HG03103 (cell line): ENCODE data around the gene ITGA7.

Source experiments
- ATAC-seq: cut with Tn5 transposase; IDR thresholded peaks from one replicate; pipeline ENCODE4 v1.9.1; 2021; ENCODE audit warnings: low read depth; ENCODE audit not compliant: unreplicated experiment

ITGA7 gene

DNA sequence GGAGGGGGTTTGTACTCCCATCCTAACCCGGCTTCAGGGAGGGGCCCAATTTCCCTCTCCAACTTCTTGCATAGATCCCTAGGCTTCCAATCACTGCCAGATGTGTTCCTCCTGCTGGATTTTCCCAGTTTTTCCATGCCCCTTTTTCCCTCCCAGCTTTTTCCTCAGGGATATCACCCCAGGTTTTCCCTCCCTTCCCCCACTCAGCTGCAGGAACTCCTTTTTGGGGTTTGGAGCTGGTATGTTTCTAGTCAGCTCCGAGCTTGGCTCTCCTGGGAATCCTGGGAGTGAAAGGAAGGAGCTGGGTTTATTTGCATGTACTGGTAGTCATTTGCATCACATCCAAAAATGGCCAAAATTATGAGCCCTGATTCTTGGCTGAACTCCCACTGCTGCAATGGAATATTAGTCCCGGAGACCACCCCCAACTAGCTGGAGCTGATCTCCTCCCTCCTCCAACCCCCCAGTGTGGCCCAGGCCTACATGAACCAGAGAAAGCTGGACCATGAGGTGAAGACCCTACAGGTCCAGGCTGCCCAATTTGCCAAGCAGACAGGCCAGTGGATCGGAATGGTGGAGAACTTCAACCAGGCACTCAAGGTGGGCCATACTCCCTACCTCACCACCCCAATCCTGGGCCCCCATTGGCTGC lies 11.0 kb upstream of the ITGA7 start:
- no peak for ATAC-seq

DNA sequence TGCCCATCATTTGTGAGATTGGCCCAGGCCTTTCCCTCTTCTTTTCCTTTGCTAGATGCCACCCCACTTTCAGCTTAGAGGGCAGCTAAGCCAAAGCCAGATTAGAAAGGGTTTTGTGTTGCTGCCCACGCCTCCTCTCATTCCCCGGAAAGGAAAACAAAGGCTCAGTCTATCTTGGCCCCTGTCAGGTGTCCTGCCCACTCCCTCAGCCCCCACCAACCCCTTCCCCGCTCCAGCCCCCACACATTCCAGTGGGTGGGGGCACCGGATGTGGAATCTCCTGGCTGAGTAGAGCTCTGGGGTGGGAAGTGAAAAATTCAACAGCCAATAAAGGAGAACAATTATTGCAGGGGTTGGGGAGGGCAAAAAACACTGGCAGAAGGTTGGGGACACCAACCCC lies 10.3 kb upstream of the ITGA7 start:
- ATAC-seq: no peak

DNA sequence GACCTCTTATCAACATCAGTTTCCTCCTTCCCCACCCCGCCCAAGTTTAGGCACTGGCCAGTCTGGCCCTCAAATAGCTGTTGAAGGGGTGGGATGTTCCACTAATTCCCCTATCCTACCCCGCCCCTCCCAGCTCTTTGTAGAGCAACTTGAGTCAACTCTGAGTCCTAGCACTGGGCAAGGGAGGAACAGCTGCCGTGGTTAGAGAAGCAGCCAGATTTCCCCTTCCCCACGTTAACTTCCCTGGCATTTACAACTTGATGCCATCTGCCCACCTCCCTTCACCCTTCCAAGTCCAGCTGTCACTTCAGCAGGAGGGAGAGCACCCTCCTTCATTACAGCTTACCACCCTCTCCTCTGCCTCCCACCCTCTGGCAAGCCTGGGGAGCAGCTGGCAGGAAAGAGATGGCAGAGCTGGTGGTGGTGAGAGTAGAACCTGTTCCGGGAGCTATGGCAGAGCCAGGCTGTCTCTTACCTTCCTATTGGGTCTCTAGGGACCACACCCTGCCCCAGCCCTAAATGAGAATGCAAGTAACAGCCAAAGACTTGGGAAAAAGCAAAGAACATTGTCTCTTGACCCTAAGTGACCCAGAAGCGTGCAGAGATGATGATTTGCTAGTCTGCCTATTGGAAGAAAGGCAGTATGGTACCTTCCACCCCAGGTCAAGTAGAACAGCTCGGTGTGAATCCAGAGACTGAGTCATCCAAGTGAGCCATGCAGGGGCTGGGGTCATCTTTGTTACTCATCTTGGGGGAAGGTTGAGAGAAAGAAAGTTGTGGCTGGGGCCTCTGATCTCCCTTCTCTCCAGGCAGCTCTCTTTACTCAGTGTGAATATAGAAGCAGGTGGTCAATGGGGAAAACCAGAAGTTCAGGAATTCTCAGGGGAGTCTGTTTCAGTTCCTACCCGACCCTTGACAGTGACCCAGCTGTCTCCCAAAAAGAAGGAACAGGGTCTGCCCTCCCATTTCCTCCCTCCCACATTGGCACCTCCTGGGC lies 9.6 kb upstream of the ITGA7 start:
- no peak for ATAC-seq

DNA sequence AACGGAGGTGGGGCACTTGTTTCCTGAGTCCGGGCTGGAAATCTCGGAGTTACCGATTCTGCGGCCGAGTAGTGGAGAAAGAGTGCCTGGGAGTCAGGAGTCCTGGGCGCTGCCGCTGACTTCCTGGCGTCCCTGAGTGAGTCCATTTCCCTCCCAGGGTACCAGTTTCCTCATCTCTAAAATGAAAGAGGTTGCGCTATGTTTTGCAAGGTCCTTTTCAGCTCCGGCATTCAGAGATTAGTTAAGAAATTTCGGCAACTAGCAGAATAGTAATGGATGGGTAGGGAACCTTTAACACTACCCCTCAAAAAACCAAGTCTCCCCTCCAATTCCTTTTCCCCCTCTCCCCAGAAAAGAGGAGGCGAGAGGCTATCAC lies 8.9 kb upstream of the ITGA7 start:
- ATAC-seq: no peak

DNA sequence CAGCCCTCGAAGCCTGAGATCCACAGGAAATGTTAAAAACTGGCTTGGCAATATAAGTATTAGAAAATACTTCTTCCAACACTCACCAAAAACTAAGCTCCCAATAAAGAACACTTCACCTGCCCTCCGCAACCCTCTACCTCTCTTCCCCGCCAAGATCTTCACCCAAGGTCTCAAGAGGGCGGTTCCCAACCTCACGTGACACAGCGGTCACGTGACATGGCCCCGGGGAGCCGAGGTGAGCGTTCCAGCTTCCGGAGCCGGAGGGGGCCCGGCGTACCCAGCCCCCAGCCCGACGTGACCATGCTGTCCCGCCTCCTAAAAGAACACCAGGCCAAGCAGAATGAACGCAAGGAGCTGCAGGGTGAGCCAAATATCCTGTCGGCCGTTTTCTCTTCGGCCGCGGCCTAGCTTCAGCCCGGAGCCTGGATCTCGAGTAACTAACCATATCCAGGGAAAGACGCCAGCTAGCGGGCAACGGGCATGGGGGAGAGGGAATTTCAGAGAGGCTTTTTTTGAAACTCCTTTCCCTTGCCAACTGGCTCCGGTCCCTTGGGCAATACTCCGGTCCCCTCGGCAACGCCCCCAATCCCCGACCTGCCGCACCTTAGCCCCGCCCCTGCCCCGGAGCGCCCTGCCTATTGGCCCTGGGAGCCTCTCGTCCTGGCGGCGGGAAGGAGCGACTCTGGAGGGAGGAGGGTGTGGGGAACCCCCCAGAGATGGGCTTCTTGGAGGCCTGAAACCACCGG lies 8.3 kb upstream of the ITGA7 start, which contains the start of gene BLOC1S1:
TSS of gene BLOC1S1 (plus strand) at position 214 of the 749 bp plus-strand sequence. CDS start at position 220, 6 bp downstream.
- ATAC-seq: peak; percentile 92

DNA sequence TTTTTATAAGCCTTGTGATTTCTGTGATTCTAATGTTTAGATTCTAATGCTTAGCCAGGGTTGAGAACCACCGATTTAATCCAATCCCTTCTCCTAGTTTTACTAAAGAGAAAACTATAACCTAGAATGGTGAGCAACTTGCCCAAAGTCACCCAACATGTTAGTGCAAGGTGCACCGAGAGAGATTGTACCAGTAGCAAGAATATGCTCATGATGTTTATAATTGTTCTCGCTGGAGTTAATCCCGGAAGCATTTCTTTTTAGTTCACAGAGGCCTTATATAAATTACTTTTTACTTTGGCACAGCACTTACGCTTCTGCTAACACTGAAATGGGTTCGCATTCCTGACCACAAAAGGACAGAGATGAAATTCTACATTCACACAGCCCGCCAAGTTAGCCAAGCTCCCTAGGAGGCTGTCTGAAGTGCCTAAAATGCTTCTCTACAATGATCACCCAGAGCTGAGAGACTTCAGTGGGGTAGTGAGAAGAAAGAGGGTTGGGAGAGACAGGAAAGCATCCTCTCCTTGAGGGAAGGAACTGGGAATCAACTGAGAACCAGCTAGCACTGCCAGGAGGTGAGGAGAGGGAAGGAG lies 7.6 kb upstream of the ITGA7 start:
- no peak for ATAC-seq

DNA sequence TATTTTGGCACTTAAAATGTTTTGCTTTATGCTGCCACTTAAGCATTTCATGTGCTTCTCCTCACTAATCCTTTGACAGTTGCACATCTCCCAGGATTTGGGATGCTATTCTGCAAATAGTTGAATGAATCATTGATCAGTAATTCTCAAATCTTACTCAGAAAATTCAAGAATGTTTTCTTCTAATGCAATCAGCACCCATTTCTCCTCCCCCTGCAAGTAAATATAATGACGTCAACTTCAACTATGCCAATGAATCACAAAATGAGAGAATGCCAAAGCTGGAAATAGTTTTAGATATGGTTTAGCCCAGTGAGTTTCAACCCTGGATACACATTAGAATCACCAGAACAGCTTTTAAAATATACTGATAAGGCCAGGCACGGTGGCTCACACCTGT lies 6.0 kb upstream of the ITGA7 start:
- no peak for ATAC-seq

DNA sequence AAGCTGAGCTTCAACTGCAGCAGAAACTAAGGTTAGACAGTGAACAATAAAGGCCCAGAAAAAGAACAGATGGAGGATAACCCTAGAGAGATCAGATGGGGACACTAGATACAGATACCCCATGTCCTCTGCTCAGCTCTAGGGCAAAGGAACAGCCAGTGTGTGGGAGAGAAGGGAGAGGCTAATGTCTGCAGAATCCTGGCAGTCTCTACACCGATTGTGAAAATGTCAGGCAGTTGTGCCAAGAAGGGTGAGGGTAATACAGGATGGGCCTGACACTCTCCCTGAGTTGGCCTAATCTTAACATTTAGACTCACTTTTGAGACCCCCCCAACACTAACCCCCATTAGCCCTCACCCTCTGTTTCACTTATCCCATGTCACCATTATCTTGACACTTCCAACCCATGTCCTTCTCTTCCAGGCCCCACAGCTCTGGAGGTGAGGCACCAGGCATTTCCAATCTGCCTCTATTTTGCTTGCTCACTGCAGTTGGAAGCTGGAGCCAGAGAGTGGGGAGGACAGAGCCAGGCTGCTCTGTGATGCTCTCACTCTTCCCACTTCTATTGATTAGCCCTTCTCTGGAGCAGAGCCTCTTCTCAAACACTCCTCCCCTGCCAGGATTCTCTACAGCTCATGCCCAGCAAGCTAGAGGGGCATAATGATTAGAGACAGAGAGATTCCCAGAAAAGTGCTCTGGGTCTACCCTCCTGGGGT lies 5.2 kb upstream of the ITGA7 start:
- no peak for ATAC-seq

DNA sequence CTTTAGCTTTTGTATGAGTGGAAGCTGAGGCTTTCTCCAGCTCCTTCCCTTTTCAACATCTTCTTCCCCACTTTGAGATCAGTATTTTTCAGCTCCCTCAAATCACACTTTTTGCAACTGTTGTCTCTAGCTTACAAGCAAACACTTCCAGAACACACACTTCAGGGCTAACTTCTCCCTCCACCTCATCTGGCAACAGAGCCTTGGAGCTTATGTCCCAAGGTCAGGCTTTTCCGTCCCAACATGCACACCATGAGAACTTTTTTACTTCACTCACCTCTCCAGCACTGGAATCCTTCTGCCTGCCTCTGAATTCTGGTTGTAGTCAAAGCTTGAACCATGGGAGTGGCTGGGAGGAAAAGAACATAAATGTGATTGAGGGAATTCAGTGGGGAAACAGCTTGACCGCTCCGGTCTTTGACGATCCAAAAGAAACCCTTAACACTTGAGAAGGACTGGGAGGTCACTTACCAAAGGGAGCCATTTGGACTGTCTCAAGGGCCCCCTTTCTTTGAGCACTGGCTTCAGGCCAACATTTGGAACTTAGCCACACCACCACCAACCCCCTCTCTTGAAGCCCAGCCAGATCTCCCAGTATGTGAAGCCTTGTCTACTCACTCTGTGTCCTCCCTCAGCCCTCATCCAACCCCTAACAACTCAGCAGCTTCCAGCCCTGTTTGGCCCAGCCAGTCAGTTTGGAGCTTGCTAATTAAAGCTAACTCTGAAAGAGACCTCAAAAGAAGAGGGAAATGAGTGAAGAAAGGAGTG lies 4.3 kb upstream of the ITGA7 start:
- ATAC-seq: no peak

DNA sequence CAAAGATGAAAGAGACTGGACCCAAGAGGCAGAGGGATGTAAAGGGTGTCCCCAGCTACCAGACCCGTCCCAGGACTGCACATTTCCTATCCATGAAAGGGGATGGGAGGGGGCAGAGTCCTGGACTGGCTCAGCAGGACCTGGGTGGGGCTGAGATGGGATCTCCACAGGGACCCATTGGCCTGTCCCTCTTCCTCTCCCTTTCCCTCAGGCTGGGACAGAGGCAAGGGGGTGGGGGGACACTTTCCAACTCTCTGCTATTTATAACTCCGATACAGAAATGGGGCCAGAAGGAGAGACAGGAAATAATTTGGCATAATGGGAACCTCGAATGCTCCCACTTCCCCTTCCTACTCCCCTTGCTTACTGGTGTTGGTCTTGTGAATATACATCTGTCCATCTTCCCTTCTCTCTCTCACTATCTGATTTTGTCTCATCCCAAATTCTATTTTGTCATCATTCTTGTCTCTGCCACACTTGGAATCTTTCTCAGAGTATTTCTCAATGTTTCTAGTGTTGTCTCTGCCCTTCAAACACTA lies 1.1 kb upstream of the ITGA7 start:
- ATAC-seq: no peak

DNA sequence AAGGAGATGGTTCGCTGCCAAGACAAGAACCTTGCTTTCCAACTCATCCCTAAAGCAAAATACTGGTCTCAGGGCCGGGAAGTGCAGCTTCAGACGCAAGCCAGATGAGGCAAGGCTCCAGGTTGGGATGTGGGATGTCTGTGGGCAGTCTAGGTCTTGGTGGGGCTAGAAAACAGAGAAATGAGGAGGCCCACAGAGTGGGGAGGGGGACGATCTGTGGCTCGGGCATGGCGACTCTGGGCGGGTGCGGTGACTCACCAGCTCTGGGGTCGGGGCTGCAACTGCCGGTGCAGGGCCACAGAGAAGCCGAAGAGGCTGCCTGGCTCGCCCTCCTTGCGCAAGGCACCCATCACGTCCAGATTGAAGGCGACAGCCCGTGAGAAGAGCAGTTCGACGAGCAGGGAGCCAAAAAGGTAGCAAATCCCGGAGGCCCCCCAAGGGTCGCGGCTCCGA lies 459 bp downstream of the ITGA7 start:
- no peak for ATAC-seq

DNA sequence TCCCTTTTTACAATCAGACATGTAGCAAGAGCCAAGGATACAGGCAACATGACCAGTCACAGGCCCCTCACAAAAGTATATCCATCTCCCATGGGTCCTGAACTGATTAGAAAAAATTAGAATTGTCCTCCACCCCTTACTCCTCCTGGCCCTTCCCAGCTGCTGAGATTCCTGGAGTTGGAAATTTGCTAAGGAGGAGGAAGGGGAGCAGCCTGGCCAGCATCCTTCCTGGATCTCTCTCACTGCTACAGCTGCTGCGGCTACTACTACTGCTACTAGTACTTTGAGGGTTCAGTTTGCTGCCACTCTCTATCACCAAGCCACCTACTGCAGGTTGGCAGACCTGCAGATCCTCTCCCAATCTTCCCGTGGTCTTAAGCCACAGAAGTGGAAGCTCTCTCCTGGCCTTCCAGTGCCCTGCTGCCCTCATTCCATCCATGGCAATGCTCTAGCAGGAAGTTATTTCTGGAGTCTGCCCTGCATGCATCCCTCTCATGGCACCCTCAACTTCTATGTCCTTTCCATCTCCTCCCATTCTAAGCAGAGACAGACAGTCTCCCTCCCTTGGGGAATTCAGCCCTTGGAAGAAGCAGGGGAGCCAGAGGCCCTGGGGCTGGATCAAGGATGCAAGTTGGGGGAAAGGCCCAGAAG lies 1.0 kb downstream of the ITGA7 start:
- ATAC-seq: no peak

DNA sequence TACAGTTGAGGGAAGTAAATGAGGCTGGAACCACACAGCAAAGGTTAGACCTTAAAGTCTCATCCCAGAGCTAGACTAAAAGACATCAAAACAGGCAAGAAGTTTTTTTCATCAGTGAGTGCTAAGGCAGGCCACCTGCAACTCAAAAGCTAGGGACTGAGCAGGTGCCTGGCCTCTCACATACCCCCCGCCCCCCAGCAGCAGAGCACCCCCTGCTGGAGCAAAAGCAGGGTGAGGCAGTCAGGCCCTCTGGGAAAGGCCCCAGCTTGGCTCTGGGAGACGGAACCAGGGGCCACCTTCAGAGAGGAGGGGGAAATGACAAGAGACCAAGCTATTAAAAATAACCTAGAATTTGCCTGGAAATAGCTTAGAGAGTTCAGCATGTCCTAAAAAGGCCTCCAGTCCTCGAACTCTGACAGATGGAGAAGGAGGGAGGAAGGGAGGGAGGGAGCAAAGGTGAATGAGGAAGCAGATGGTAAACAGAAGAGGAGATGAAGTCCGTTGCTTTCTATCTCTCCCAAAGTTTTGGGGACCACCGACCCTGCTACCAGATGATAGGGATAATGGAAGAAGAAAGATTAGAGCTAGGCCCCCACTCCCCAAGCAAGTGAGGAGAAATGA lies 1.8 kb downstream of the ITGA7 start:
- ATAC-seq: no peak

DNA sequence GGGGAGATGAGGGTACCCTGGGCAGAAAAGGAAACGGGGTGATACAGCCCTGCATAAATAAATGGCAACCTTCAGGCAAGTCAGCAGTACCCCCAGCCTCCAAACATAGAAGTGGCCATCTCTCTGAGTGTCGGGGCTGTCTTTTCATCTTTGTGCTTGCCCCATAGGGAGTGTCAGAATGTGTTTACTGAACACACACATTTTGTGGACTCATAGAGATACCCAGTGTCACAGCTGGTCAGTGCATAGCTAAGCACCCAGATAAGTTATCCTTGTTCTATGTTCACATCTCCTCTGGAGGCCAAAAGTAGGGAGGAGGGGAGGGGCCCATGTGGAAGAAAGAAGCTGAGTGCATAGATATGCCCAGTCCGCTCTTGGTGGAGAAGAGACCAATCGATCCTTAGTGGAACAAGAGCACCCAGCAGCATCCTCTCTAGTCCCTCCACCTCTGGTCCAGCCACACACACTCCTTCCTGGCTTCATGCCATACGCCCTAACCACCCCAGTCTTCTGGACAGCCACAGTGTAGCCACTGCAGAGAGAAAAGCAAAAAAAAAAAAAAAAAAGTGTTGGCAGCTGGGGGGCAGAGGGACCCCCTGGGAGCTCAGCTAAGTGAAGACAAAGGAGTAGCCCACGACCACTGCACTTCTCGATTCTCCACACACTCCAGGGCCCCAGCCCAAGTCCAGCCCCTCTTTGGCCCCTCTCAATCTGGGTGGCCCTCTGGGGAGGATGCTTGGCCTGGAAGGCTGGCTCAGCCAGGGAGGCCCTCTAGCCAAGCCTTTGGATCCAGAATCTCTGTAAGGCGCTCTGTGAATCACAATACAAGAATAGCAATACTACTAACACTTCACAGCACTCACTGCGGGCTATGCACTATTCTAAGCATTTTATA lies 2.6 kb downstream of the ITGA7 start:
- no peak for ATAC-seq

DNA sequence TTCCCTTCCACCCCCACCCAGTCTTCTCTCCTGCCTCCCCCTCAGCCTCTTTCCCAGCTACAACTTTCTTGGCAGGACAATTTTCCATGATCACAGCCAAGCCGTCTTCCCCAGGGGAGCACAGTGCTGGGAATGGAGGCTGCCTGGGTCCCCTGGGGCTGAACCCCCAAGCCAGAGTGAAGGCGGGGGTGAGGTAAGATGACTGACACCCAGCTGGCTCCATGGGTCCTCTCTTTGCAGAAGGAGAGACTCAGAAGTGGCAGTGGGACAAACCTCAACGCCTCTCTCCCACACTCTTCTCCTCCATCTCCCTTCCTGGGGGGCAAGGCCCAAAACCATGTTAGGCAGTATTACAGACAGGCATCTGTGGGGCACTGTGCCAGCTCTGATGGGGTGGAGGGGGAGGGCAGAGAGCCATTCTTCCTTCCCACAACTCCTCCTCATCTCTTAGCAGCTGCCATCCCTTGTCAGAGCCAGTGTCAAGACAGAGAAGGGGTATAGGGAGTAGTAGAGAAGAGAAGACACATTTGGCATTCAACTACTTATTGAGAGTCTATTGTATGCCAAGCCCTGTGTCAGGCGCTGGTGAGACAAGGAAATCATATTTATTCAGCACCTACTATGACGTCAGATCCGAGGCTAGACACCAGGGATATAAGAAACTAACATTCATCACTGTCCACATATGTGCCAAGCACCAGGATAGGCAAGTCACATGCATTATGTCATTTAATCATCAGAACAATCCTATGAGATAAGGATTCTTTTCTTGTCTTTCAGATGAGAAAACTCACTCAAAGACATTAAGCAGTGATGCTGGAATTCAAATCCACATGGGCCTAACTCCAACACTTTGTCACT lies 3.6 kb downstream of the ITGA7 start:
- no peak for ATAC-seq

DNA sequence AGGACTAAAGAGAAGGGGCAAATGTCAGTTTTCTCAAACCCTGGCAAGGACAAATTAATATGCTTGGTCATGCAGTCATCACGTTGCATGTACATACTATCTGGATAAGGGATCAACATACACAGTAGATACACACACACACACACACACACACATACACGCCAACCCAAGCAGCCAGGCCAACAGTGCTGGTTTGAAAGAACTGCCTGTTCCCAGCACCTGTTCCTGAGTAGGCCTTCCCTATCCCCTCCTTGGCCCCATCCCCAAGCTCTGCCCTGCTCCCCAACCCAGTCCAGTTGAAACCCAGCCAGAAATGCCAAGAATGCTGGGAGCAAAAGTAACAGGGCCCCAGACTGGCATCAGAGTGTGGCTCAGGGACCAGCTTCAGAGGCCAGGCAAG lies 4.4 kb downstream of the ITGA7 start:
- ATAC-seq: no peak
